PC-3 (cell line): ENCODE measurements around the gene GEN1. TPM values are rescaled to one million over a fixed set of nuclear protein-coding genes. Genes with fewer than 3 reads are reported as not detected.

Source experiments
- ATAC-seq: fragments of 200-7000 bp; cut with Tn5 transposase; 2 replicates; pipeline ENCODE4 v1.9.1; 2020; ENCODE audit warnings: mild to moderate bottlenecking, moderate library complexity
- BruUV-seq: library from RNA; stranded (reverse); fragments of 400-500 nt; replicated peaks from 2 replicates; lab custom pipeline; 2021; lab: Mats Ljungman, UMichigan
- CTCF ChIA-PET: fragments of 300-600 bp; sonication (Branson Sonifier 250); formaldehyde crosslinking; loops from one replicate; lab custom pipeline; 2022; ENCODE audit warnings: antibody characterized with exemption; lab: Charles Lee
- POLR2A ChIA-PET: fragments of 300-600 bp; sonication (Branson Sonifier 250); formaldehyde crosslinking; loops from one replicate; lab custom pipeline; 2022; ENCODE audit warnings: antibody characterized with exemption; ENCODE audit not compliant: unreplicated experiment; lab: Charles Lee
- DNase-seq: peaks from one replicate; pipeline ENCODE4 v3.0.0-alpha.2; 2015
- H2AFZ ChIP-seq: fragments of 300-600 bp; sonication (generic); 2 replicates; pipeline ENCODE4 v1.6.0; 2016; ENCODE audit warnings: antibody characterized with exemption, low read length
- H3F3A ChIP-seq: fragments of 300-600 bp; sonication (generic); one replicate; pipeline ENCODE4 v1.6.0; 2017; ENCODE audit warnings: antibody characterized with exemption, low read length, control low read depth, mild to moderate bottlenecking; ENCODE audit not compliant: unreplicated experiment
- H3K27ac ChIP-seq: fragments of 300-600 bp; sonication (generic); 2 replicates; pipeline ENCODE4 v1.5.1; 2016; ENCODE audit warnings: mild to moderate bottlenecking, low read length
- H3K27me3 ChIP-seq: fragments of 300-600 bp; sonication (generic); 2 replicates; pipeline ENCODE4 v1.6.1; 2016; ENCODE audit warnings: low read length, mixed read lengths
- H3K36me3 ChIP-seq: fragments of 300-600 bp; sonication (generic); 2 replicates; pipeline ENCODE4 v1.6.1; 2016; ENCODE audit warnings: low read depth, mixed run types, low read length, mixed read lengths
- H3K4me1 ChIP-seq: fragments of 300-600 bp; sonication (generic); 2 replicates; pipeline ENCODE4 v1.5.1; 2016; ENCODE audit warnings: low read length; ENCODE audit not compliant: insufficient read depth
- H3K4me2 ChIP-seq: fragments of 300-600 bp; sonication (generic); 2 replicates; pipeline ENCODE4 v1.6.0; 2016; ENCODE audit warnings: low read length
- H3K4me3 ChIP-seq: fragments of 300-600 bp; sonication (generic); 2 replicates; pipeline ENCODE4 v1.5.1; 2016; ENCODE audit warnings: mild to moderate bottlenecking, low read length, mixed read lengths
- H3K79me2 ChIP-seq: fragments of 300-600 bp; sonication (generic); 2 replicates; pipeline ENCODE4 v1.6.1; 2017; ENCODE audit warnings: low read length, mixed read lengths
- H3K9ac ChIP-seq: fragments of 300-600 bp; sonication (generic); 2 replicates; pipeline ENCODE4 v1.6.0; 2016; ENCODE audit warnings: mild to moderate bottlenecking, low read length
- H3K9me2 ChIP-seq: fragments of 300-600 bp; sonication (generic); replicated peaks from 2 replicates; pipeline ENCODE4 v1.6.1; 2016; ENCODE audit warnings: mixed run types, low read length, mixed read lengths
- H3K9me3 ChIP-seq: fragments of 300-600 bp; sonication (generic); 2 replicates; pipeline ENCODE4 v1.6.1; 2016; ENCODE audit warnings: low read length, mixed read lengths
- H4K20me1 ChIP-seq: fragments of 300-600 bp; sonication (generic); 2 replicates; pipeline ENCODE4 v1.6.1; 2016; ENCODE audit warnings: low read length, mixed read lengths
- CTCF ChIP-seq: fragments of 300-600 bp; sonication (generic); conservative IDR thresholded peaks from 2 replicates; pipeline ENCODE4 v1.5.1; 2017; ENCODE audit warnings: antibody characterized with exemption, low read depth, mild to moderate bottlenecking, low read length
- EZH2 ChIP-seq: fragments of 300-600 bp; sonication (generic); IDR thresholded peaks from one replicate; pipeline ENCODE4 v1.6.1; 2017; ENCODE audit warnings: antibody characterized with exemption, mild to moderate bottlenecking, low read length; ENCODE audit not compliant: unreplicated experiment
- EZH2phosphoT487 ChIP-seq: fragments of 300-600 bp; sonication (generic); IDR thresholded peaks from 2 replicates; pipeline ENCODE4 v1.6.1; 2018; ENCODE audit warnings: mild to moderate bottlenecking, antibody characterized with exemption, low read length, borderline replicate concordance
- intact Hi-C: fragments of 100-400 bp; cut with micrococcal nuclease; formaldehyde crosslinking; loops from 2 replicates; pipeline ENCODE4 v1.9.0; 2023
- total RNA-seq: library from RNA; depleted of rRNA; stranded (reverse); fragments of >200 nt; gene quantifications from 2 replicates; pipeline ENCODE4 v1.2.3, GENCODE V29; 2014

The GEN1 gene
- total RNA-seq, 1 experiment from 2014 or later = 21.4 TPM

- H3K9me3 ChIP-seq = no peaks in the 10 kb centered on the region
- no peaks in the 10 kb centered on the region for H3K4me1 ChIP-seq
- CTCF ChIA-PET = no interaction called here
- H3K36me3 ChIP-seq = peaks cover 22% of the 10 kb centered on the region; the same call in 1 of the 2 replicates
- intact Hi-C loops = no loop called here
- H3K9me2 ChIP-seq = no peaks in the 10 kb centered on the region
- no TSS peak for BruUV-seq
- POLR2A ChIA-PET = no interaction called here
- ATAC-seq (no peak), DNase-seq (no peak)
- H3K4me2 ChIP-seq = no peak overlapping the region
- no peaks in the 10 kb centered on the region for H3K79me2 ChIP-seq
- H3K4me3 ChIP-seq = no peak overlapping the region
- H4K20me1 ChIP-seq = no peaks in the 10 kb centered on the region
- TF ChIP-seq EZH2phosphoT487 = no peak
- no peak for TF ChIP-seq CTCF
- TF ChIP-seq EZH2 = no peak
- H3K27me3 ChIP-seq = no peaks in the 10 kb centered on the region
- H3K9ac ChIP-seq = no peak overlapping the region
- no peaks in the 10 kb centered on the region for H3F3A ChIP-seq
- no peak overlapping the region for H3K27ac ChIP-seq
- no peak overlapping the region for H2AFZ ChIP-seq
Observed at GRCh38 chr2:17713291-17713690, 40.6 kb upstream of the GEN1 start.

DNA sequence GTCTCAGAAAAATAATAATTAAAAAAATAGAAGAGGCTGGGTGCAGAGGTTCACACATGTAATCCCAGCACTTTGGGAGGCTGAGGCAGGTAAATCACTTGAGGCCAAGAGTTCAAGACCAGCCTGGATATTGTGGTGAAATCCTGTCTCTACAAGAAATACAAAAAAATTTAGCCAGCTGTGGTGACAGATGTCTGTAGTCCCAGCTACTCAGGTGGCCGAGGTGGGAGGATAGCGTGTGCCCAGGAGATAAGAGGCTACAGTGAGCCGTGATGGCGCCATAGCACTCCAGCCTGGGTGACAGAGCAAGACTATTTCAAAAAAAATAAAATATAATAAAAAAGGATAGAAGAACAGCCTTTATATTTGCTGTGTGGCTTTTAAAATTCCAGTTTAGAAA lies 36.3 kb upstream of the GEN1 start:
- no peaks in the 10 kb centered on the region for H3K9me3 ChIP-seq
- no peak for ATAC-seq
- ChIA-PET CTCF (no interaction called here), POLR2A (no interaction called here)
- H3K4me3 ChIP-seq = no peak overlapping the region
- no peaks in the 10 kb centered on the region for H3K27me3 ChIP-seq
- H2AFZ ChIP-seq = no peak overlapping the region
- H3K4me1 ChIP-seq = no peaks in the 10 kb centered on the region
- H3K4me2 ChIP-seq = no peak overlapping the region
- H3F3A ChIP-seq = no peaks in the 10 kb centered on the region
- H3K9ac ChIP-seq = no peak overlapping the region
- DNase-seq = no peak
- intact Hi-C loops = no loop called here
- H3K79me2 ChIP-seq = no peaks in the 10 kb centered on the region
- no peaks in the 10 kb centered on the region for H4K20me1 ChIP-seq
- no TSS peak for BruUV-seq
- TF ChIP-seq CTCF (no peak), EZH2phosphoT487 (no peak), EZH2 (no peak)
- peaks cover 35% of the 10 kb centered on the region; the same call in 1 of the 2 replicates for H3K36me3 ChIP-seq
- H3K27ac ChIP-seq = no peak overlapping the region
- H3K9me2 ChIP-seq = no peaks in the 10 kb centered on the region

DNA sequence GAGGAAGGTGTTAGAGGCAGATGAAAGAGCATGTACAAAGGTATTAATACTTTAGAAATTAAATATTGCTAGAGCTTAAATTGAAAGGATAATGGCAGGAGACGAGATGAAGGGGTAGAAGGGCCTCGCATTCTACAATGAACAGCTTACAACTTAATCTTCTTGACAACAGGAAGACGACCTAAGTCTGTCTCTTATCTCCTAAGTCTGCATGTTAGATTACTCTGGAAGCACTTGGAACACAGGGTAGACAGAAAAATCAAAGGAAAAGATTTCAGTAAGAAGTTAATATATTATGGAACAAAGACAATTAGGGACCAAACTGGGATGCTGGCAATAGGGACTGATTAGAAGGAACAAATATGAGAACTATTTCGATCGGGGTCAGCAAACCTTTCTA lies 35.2 kb upstream of the GEN1 start:
- no peaks in the 10 kb centered on the region for H3F3A ChIP-seq
- peaks cover 25% of the 10 kb centered on the region; the same call in 1 of the 2 replicates for H3K36me3 ChIP-seq
- no TSS peak for BruUV-seq
- no peaks in the 10 kb centered on the region for H3K79me2 ChIP-seq
- ChIA-PET POLR2A (no interaction called here), CTCF (no interaction called here)
- DNase-seq (no peak), ATAC-seq (no peak)
- H4K20me1 ChIP-seq = no peaks in the 10 kb centered on the region
- no peak overlapping the region for H3K27ac ChIP-seq
- H3K9me3 ChIP-seq = no peaks in the 10 kb centered on the region
- H3K27me3 ChIP-seq = no peaks in the 10 kb centered on the region
- no peak for TF ChIP-seq CTCF
- TF ChIP-seq EZH2 = no peak
- TF ChIP-seq EZH2phosphoT487 = no peak
- H3K9ac ChIP-seq = no peak overlapping the region
- no peak overlapping the region for H3K4me3 ChIP-seq
- H3K4me2 ChIP-seq = no peak overlapping the region
- H3K4me1 ChIP-seq = no peaks in the 10 kb centered on the region
- no peaks in the 10 kb centered on the region for H3K9me2 ChIP-seq
- H2AFZ ChIP-seq = no peak overlapping the region
- intact Hi-C loops = loop anchor here (1.0 kb wide), 2 partner anchors 35 to 660 kb away; partner anchors contain the start of gene SMC6
